HG03103 (cell line): ENCODE measurements around the gene SH3BP4.

ENCODE experiments used
- ATAC-seq: cut with Tn5 transposase; IDR thresholded peaks from one replicate; pipeline ENCODE4 v1.9.1; 2021; ENCODE audit warnings: low read depth; ENCODE audit not compliant: unreplicated experiment

Gene SH3BP4

GRCh38 chr2:234981197-234982095 lies 29.6 kb downstream of the SH3BP4 start:
- ATAC-seq: no peak

- ATAC-seq: no peak
Measured at GRCh38 chr2:234982096-234982834, 30.4 kb downstream of the SH3BP4 start.

- no peak for ATAC-seq
Measured at GRCh38 chr2:234983011-234983726, 31.4 kb downstream of the SH3BP4 start.

DNA sequence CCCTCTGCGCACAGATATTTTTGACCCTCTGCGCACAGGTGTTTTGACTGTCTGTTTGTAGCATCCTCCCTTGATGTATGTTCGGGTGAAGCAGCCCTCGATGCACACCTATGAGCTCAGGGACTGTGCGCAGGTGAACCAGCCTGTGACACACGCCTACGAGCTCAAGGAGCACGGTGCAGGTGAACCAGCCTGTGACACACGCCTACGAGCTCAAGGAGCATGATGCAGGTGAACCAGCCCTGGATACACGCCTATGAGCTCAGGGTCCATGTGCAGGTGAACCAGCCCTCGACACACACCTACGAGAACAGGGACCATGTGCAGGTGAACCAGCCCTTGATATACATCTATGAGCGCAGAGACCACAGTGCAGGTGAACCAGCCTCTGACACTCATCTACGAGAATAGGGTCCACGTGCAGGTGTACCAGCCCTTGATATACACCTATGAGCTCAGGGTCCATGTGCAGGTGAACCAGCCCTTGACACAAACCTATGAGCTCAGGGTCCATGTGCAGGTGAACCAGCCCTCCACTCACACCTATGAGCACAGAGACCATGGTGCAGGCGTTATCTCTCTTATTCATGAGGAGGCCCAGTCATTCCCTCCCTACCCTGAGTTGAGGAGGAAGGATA lies 33.9 kb downstream of the SH3BP4 start:
- ATAC-seq: no peak

GRCh38 chr2:234986390-234986789 lies 34.6 kb downstream of the SH3BP4 start:
- no peak for ATAC-seq

DNA sequence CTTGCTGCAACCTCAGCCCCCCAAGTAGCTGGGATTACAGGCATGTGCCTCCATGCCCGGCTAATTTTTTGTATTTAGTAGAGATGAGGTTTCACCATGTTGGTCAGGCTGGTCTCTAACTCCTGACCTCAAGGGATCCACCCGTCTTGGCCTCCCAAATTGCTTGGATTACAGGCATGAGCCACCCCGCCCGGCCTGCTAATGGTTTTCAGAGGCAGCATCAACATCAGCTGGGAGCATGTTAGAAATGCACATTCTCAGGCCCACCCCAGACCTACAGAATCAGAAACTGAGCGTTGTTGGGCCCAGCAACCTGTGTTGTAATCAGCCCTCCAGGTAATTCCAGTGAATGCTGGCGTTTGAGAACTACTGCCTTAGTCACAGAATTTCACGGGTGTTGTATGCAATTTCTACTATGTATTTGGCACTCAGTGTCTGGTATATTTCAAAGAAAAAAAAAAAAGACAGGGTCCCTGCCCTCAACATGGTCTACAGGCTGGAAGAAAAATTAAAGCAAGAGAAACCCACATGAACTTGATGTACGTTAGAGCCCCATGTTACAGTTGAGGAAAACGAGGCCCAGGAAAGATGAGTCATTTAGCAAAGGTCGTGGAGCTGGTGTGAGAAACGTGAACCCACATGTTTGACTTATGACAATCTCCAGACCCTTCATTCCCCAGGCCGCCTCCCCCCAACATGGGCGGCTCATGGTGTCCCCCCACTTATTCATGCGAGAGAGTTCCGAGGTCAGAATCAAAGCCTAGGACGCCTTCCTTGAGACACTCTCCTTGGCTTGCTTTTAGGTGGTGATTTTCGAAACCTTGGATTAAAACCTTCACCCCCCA lies 35.3 kb downstream of the SH3BP4 start:
- no peak for ATAC-seq

DNA sequence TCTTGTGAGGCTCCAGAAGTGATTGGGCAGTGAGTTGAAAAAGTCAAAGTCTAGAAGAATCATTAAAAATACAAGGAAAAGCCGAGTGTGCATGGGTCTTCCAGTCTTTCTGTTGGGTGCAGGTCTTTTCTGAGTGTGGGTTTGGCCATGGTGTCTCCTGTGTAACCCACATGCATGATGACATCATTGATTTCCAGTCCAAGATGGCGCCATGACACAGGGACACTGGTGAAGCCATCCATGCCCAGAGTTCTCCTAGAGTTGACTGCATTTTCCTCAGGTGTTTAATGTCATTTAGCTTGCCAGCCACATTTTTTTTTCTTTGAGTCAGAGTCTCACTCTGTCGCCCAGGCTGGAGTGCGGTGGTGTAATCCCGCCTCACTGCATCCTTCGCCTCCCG lies 35.9 kb downstream of the SH3BP4 start:
- no peak for ATAC-seq

- no peak for ATAC-seq
Measured at GRCh38 chr2:234988491-234988890, 36.7 kb downstream of the SH3BP4 start.

DNA sequence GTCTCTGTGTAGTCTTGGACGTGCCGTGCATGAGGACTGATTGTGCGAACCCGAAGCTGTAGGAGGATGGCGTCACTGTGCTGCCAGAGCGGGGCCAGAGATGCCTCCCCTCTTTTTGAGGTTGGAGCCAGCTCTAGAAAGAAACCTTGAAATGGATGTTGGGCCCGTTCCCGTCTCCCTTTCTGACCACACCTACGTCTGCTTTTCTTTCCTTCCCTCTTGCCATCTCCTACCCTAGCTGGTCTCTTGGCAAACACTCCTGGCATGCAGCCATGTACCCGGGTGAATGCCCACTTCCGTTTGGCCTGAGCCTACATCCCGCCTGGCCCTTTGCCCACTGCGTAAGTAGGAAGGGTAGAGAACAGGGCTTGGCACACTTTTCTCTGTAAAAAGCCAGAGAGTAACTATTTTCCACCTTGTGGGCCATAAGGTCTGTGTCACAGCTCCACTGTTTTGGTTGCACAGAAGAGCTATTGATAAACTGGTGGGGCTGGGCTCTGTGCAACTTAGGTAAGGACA lies 37.4 kb downstream of the SH3BP4 start:
- ATAC-seq: no peak

GRCh38 chr2:234990300-234990699 lies 38.5 kb downstream of the SH3BP4 start:
- no peak for ATAC-seq

GRCh38 chr2:234991290-234991689 lies 39.5 kb downstream of the SH3BP4 start:
- no peak for ATAC-seq

GRCh38 chr2:234991793-234992192 lies 40.0 kb downstream of the SH3BP4 start:
- no peak for ATAC-seq

DNA sequence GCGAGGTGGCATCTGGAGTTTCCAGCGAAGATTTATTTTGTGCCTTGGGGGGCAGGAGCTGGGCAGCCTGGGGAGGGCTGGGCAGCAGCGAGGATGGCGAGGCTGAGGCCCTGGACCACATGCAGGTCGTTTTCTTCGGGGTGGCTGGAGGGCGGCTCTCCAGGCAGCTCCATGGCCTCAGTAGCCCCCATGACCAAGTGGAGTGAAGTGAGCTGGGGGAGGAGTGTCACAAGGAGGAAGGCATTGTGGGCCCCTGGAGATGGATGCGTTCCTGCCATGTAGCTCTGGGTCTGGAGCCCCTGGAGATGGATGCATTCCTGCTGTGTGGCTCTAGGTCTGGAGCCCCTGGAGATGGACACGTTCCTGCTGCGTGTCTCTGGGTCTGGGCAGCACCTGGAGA lies 40.4 kb downstream of the SH3BP4 start:
- ATAC-seq: no peak

DNA sequence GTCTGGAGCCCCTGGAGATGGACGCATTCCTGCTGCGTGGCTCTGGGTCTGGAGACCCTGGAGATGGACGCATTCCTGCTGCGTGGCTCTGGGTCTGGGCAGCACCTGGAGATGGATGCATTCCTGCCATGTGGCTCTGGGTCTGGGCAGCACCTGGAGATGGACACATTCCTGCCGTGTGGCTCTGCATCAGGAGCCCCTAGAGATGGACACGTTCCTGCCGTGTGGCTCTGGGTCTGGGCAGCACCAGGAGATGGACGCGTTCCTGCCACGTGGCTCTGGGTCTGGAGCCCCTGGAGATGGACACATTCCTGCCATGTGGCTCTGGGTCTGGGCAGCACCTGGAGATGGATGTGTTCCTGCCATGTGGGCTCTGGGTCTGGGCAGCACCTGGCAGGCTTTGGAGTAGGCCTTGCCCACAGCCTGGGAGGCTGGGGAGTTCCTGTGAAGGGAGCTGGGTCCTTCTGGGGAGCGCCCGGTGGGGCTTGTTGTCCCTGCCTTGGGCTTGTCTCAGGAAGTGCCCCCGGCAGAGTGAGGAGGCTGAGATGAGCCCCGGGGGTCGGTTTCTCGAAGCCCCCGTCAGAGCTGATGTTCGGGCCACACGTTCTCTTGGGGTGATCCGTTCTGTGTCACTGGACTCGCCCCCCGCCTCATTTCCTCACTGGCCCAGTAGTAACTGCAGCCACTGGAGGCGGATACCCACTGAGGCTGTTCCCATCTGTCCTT lies 41.0 kb downstream of the SH3BP4 start:
- ATAC-seq: no peak

DNA sequence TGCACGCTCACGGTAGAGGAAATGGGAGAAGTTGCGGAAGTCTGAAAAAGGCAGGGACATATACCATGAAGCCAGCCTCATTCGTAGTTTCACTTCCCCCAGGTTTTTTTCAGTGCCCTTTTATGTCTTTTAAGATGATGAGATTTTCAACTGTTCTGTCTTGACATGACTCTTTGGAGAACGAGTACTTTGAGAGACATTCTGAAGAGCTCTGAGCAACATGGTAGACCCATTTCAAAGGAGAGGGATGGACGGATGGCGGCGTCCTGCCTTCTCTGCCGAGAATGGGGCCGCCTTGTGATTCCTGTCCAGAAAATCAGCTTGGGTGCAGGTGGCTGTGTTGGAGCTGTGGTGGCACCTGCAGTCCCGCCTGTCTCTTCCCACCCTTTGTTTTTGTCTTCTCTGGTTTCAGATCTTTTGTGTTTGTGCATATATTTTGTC lies 41.7 kb downstream of the SH3BP4 start:
- no peak for ATAC-seq

DNA sequence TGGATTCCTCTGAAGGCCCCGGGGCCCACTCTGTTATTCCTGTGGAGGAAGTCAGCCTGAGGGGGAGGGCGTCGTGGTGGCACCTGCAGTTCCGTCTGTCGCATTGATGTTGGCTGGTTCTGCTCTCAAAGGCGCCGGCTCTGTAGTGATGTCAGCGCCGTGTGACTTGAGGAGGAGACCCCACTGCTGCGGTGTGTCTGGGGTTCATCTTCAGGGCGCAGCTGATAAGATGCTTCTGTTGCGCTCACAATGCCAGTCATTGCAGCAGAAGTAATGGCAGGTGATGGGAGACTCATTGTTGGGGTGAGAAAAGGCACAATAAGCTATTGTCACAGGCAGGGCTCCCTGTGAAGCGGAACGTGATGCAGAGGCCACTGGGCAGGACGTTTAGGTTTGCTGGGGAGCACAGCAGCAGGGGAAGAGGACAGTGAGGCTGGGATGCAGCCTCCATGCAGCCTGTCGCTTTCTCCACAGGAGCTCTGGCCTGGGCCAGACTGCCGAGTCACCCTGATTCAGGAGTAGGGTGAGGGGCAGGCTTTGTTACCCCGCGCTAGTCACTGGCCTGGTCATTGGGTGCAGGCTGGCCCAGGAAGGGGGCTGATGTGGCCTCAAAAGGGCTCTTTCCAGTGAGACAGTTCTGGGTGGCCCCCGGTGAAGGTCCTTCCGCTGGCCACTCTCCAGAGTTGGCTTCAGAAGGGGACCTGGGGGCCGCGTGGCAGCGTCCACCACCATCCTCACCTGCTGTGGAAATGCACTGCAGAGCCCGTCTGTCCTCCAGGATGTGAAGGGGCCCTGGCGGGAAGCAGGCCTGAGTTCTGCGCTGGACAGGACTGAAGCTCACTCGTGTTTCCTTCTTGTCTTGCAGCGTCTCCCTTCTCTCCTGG lies 42.9 kb downstream of the SH3BP4 start:
- no peak for ATAC-seq

- no peak for ATAC-seq
Measured at GRCh38 chr2:234995332-234996068, 43.7 kb downstream of the SH3BP4 start.
